ENCODE measurements around the gene HOXD11.

Gene HOXD11

GRCh38 chr2:176121190-176122051 lies 14.3 kb downstream of the HOXD11 start:
- DNase-seq (ENCODE audit: extremely low read depth, insufficient read length), result no peak
- Histone ChIP-seq H3K27me3 (replicated peaks; ENCODE audit: control insufficient read depth, insufficient read depth, low read length) (peaks cover 6% of the 10 kb centered on the region), H3K4me3 (replicated peaks; ENCODE audit: low read depth, low read length) (no peak overlapping the region), H3K36me3 (ENCODE audit: control insufficient read depth, insufficient read depth, low read length) (no peaks in the 10 kb centered on the region)
- TF ChIP-seq CTCF (IDR thresholded peaks at IDR 0.05; ENCODE audit: insufficient read depth, low read length, poor library complexity, severe bottlenecking), result no peak

GRCh38 chr2:176122052-176122682 lies 15.1 kb downstream of the HOXD11 start:
- H3K36me3 ChIP-seq (ENCODE audit: control insufficient read depth, insufficient read depth, low read length), result no peaks in the 10 kb centered on the region
- H3K27me3 ChIP-seq (replicated peaks; ENCODE audit: control insufficient read depth, insufficient read depth, low read length), result peaks cover 4% of the 10 kb centered on the region
- no peak overlapping the region for H3K4me3 ChIP-seq (replicated peaks; ENCODE audit: low read depth, low read length)
- no peak for TF ChIP-seq CTCF (IDR thresholded peaks at IDR 0.05; ENCODE audit: insufficient read depth, low read length, poor library complexity, severe bottlenecking)
- DNase-seq (ENCODE audit: extremely low read depth, insufficient read length), result no peak

GRCh38 chr2:176122683-176123410 lies 15.8 kb downstream of the HOXD11 start, which contains the start of gene HOXD9:
Gene HOXD9 (plus strand): TSS chr2:176122719. CDS start chr2:176122769, 50 bp downstream.
- DNase-seq (ENCODE audit: extremely low read depth, insufficient read length), result no peak
- TF ChIP-seq CTCF (IDR thresholded peaks at IDR 0.05; ENCODE audit: insufficient read depth, low read length, poor library complexity, severe bottlenecking), result no peak
- H3K4me3 ChIP-seq (replicated peaks; ENCODE audit: low read depth, low read length), result no peak within 1 kb of the TSS
- H3K27me3 ChIP-seq (replicated peaks; ENCODE audit: control insufficient read depth, insufficient read depth, low read length), result peaks cover 3% of the 10 kb centered on the region
- no peaks in the 10 kb centered on the region for H3K36me3 ChIP-seq (ENCODE audit: control insufficient read depth, insufficient read depth, low read length)

DNA sequence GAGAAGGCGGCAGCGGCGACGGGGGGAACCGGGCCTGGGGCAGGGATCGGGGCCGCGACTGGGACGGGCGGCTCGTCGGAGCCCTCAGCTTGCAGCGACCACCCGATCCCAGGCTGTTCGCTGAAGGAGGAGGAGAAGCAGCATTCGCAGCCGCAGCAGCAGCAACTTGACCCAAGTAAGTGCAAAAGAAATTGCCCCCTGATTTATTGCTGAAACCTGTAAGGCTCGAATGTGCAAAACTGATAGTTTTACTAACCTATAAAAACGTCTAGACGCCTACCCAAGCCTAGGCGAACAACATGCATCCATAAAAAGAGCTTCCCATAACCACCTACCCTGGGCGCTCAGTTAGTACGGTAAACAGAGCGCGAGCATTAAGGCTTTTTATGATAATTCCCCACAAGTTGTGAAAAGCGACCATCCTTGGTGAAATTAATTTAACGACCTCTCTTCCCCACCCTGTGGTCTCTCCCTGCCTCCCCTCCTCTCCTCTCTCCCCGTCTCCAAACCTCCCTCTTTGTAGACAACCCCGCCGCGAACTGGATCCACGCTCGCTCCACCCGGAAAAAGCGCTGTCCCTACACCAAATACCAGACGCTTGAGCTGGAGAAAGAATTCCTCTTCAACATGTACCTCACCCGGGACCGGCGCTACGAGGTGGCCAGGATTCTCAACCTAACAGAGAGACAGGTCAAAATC lies 16.5 kb downstream of the HOXD11 start:
- H3K36me3 ChIP-seq (ENCODE audit: control insufficient read depth, insufficient read depth, low read length), result no peaks in the 10 kb centered on the region
- H3K4me3 ChIP-seq (replicated peaks; ENCODE audit: low read depth, low read length), result no peak overlapping the region
- H3K27me3 ChIP-seq (replicated peaks; ENCODE audit: control insufficient read depth, insufficient read depth, low read length), result peaks cover 3% of the 10 kb centered on the region
- no peak for DNase-seq (ENCODE audit: extremely low read depth, insufficient read length)
- no peak for TF ChIP-seq CTCF (IDR thresholded peaks at IDR 0.05; ENCODE audit: insufficient read depth, low read length, poor library complexity, severe bottlenecking)

DNA sequence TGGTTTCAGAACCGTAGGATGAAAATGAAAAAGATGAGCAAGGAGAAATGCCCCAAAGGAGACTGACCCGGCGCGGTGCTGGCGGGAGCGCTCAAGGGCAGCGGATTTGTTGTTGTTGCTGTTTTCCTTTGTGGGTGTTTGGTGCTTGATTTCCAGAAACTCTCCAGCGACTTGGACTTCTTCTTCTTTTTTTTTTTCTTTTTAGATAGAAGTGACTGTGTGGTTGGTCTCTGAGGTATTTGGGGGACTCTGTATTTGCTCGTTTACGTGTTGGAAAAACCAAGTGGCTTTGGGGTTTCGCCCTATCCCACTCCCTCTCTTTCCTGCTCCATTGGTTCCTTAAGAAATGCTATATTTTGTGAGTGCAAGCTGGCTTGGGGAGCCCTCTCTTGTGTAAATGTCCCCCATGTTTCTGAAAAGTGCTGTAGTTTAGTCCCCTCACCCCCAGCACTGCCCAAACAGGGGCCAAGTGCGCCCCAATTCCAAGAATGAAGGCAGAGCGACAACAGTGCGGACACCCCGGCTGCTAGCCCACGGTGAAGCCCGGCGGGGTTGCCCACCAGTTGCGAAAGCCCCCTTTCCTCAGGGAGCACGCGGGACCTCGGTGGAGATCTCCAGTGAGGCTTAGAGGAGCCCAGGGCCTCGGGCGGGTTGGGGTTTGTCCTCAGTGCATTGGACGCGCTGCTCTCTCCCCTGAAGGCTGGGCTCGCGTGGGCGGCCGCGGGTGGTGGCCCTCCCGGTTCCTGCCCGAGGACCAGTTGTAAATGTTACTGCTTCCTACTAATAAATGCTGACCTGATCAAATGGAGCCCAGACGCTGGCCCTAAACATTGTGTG lies 17.2 kb downstream of the HOXD11 start:
- Histone ChIP-seq H3K27me3 (replicated peaks; ENCODE audit: control insufficient read depth, insufficient read depth, low read length) (peaks cover 3% of the 10 kb centered on the region), H3K4me3 (replicated peaks; ENCODE audit: low read depth, low read length) (no peak overlapping the region), H3K36me3 (ENCODE audit: control insufficient read depth, insufficient read depth, low read length) (no peaks in the 10 kb centered on the region)
- TF ChIP-seq CTCF (IDR thresholded peaks at IDR 0.05; ENCODE audit: insufficient read depth, low read length, poor library complexity, severe bottlenecking), result no peak
- no peak for DNase-seq (ENCODE audit: extremely low read depth, insufficient read length)

Measured in GM06990 (cell line).